Measurements from ENCODE around the gene BACH2. TPM values are rescaled to one million over a fixed set of nuclear protein-coding genes. Genes with fewer than 3 reads are reported as not detected.
"Not testable (repeated sequence)": the region's sequence is repeated elsewhere in the genome, so short reads cannot be mapped to it uniquely, and the experiment has no call there.

Gene BACH2
- total RNA-seq, 1 donor from 2014 or later: 88.8 TPM

- peaks cover 10% of the 10 kb centered on the region for H3K9me3 Mint-ChIP-seq
- H3K4me1 Mint-ChIP-seq (ENCODE audit: low read depth): peaks cover 49% of the 10 kb centered on the region
- intact Hi-C loops (cut with micrococcal nuclease); H3K27me3 Mint-ChIP-seq (ENCODE audit: low read depth); H3K27ac Mint-ChIP-seq; H3K4me3 Mint-ChIP-seq (ENCODE audit: low read depth); DNase-seq (ENCODE audit: low spot score): not testable (repeated sequence)
- peaks cover 83% of the 10 kb centered on the region for H3K36me3 Mint-ChIP-seq (ENCODE audit: low read depth)
These were observed 264.0 kb downstream of the BACH2 start for GRCh38 chr6:90032489-90033212.

DNA sequence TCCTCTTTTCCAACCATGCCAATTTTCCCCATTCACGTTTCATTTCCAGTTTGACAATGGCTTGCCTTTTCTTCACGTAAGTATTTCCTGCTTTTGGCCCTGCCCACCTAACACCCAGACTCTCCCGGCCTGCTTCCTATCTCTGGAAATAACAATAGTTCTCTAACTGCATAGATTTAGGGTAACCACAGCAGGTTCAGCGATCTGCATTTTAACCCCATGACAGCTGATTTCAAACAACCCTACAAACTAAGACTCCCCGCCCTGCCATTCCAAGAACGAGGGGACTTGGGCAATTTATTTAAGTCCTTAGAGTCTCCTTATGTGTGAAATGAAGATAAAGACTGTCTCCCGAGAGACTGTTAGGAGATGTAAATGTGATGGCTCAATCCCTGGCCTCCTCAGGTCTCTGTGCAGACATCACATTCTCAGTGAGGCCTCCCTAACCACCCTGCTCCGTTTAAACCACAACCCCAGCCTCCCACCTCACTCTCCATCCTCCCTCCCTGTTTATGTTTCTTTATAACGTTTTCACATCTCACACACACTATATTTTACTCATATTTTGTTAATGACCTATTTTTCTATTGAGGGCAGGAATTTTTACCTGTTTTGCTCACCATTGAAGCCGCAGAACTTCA, 267.5 kb downstream of the BACH2 start:
- peaks cover 60% of the 10 kb centered on the region for H3K4me1 Mint-ChIP-seq (ENCODE audit: low read depth)
- peaks cover 77% of the 10 kb centered on the region for H3K36me3 Mint-ChIP-seq (ENCODE audit: low read depth)
- intact Hi-C loops (cut with micrococcal nuclease): loop anchor here (5.0 kb wide), 4 partner anchors 77 to 448 kb away; no protein-coding TSS in a partner anchor
- peaks cover 10% of the 10 kb centered on the region for H3K9me3 Mint-ChIP-seq
- peak overlapping the region; percentile 76 for H3K27ac Mint-ChIP-seq
- no peaks in the 10 kb centered on the region for H3K27me3 Mint-ChIP-seq (ENCODE audit: low read depth)
- H3K4me3 Mint-ChIP-seq (ENCODE audit: low read depth): peak overlapping the region; percentile 11
- DNase-seq (ENCODE audit: low spot score): no peak

DNA sequence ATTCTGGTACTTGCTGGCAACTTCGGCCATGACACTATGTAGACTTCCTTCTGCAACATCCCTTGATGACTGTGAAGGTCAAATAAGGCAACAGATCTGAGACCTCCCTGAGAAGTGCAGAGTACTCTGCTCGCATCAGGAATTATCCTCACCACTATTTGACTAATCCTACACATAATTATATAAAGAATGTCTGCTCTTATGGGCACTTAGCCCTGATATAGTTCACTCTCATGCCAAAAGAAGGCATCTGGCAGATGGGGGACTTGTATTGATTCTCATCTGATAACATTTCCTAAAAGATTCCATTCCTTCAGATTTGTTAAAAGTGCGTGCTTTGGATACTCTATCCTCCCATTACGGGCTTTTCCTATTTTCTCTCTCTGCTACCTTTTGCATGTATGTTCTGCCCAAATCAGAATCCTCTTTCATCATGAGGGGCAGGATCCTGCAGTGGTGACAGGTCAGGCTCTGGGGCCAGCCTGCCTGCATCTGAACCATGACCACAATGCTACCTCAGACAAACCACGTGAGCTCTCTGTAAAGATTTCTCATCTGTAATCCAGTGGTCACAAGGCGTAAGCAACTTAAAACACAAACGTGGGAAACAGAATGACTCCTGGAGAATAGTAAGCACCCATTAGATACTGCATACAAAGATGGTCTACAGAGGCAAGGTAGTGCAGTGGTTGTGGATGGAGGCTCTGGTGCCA, 268.4 kb downstream of the BACH2 start:
- DNase-seq (ENCODE audit: low spot score): no peak
- H3K27ac Mint-ChIP-seq: peak overlapping the region; percentile 82
- peaks cover 65% of the 10 kb centered on the region for H3K4me1 Mint-ChIP-seq (ENCODE audit: low read depth)
- intact Hi-C loops (cut with micrococcal nuclease): loop anchor here (5.0 kb wide), 4 partner anchors 76 to 449 kb away; no protein-coding TSS in a partner anchor
- H3K36me3 Mint-ChIP-seq (ENCODE audit: low read depth): peaks cover 77% of the 10 kb centered on the region
- H3K9me3 Mint-ChIP-seq: peaks cover 6% of the 10 kb centered on the region
- H3K27me3 Mint-ChIP-seq (ENCODE audit: low read depth): no peaks in the 10 kb centered on the region
- no peak overlapping the region for H3K4me3 Mint-ChIP-seq (ENCODE audit: low read depth)

GRCh38 chr6:90026216-90026615, 270.4 kb downstream of the BACH2 start:
- H3K9me3 Mint-ChIP-seq: no peaks in the 10 kb centered on the region

DNA sequence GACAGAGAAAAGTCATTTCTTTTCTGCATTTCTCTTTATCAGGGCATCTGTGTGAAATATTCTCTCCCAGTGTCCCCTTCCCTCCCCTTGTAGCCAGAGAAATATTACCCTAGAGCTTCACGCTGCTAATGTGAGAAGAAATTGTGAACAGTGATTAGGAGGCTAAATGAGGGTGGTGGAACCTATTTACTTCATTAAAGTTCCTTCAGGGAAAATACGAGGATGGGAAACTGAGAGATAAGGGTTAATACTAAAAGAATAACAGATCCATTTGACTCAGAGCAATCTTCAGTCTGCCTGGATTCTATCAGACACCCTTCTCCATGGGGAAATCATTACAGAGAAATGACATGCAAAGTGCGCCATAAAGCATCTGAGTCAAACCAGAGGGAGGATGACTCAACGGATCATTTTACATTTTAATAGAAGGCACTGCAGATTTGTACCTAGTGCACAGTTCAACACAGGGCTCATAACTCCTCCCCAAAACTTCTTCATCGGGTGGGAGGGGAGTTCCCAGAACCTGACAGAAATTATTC, 271.1 kb downstream of the BACH2 start:
- Mint-ChIP-seq H3K4me1 (ENCODE audit: low read depth) (peaks cover 71% of the 10 kb centered on the region), H3K27me3 (ENCODE audit: low read depth) (no peaks in the 10 kb centered on the region), H3K9me3 (no peaks in the 10 kb centered on the region), H3K36me3 (ENCODE audit: low read depth) (peaks cover 76% of the 10 kb centered on the region), H3K27ac (peak overlapping the region; percentile 92), H3K4me3 (ENCODE audit: low read depth) (peak overlapping the region; percentile 72)
- DNase-seq (ENCODE audit: low spot score): no peak
- intact Hi-C loops (cut with micrococcal nuclease): loop anchor here (1.0 to 5.0 kb wide), 9 partner anchors 17 to 452 kb away; no protein-coding TSS in a partner anchor

More at GRCh38 chr6:90026216-90026615, 270.4 kb downstream of the BACH2 start:
- H3K4me1 Mint-ChIP-seq (ENCODE audit: low read depth): peaks cover 69% of the 10 kb centered on the region
- H3K27ac Mint-ChIP-seq: peak overlapping the region; percentile 92
- DNase-seq (ENCODE audit: low spot score): no peak
- H3K27me3 Mint-ChIP-seq (ENCODE audit: low read depth): no peaks in the 10 kb centered on the region
- H3K4me3 Mint-ChIP-seq (ENCODE audit: low read depth): peak overlapping the region; percentile 72
- H3K36me3 Mint-ChIP-seq (ENCODE audit: low read depth): peaks cover 71% of the 10 kb centered on the region
- intact Hi-C loops (cut with micrococcal nuclease): loop anchor here (2.0 to 5.0 kb wide), 5 partner anchors 19 to 451 kb away; no protein-coding TSS in a partner anchor

DNA sequence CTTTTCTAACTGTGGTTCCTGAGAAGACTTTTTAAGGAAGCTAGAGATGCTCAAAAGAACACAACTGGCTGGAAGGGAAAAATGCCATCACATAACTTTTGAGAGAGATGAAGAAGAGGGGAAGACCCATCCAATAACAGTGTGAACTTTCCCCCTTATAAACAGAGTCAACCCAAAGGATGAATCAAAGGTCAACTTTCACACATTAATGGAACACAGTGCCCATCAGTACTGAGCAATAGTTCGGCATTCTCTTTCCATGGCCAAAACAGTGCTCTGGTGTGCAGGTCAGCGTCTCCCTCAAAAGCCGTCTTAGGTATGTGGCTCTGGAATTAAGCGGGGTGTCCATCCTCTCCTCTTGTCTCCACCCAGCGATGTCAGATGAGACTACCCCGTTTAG, 272.0 kb downstream of the BACH2 start:
- no peak for DNase-seq (ENCODE audit: low spot score)
- H3K27me3 Mint-ChIP-seq (ENCODE audit: low read depth): no peaks in the 10 kb centered on the region
- peaks cover 76% of the 10 kb centered on the region for H3K36me3 Mint-ChIP-seq (ENCODE audit: low read depth)
- peaks cover 66% of the 10 kb centered on the region for H3K4me1 Mint-ChIP-seq (ENCODE audit: low read depth)
- H3K9me3 Mint-ChIP-seq: no peaks in the 10 kb centered on the region
- peak overlapping the region; percentile 14 for H3K27ac Mint-ChIP-seq
- no peak overlapping the region for H3K4me3 Mint-ChIP-seq (ENCODE audit: low read depth)
- intact Hi-C loops (cut with micrococcal nuclease): loop anchor here (1.0 to 5.0 kb wide), 8 partner anchors 16 to 453 kb away; no protein-coding TSS in a partner anchor

DNA sequence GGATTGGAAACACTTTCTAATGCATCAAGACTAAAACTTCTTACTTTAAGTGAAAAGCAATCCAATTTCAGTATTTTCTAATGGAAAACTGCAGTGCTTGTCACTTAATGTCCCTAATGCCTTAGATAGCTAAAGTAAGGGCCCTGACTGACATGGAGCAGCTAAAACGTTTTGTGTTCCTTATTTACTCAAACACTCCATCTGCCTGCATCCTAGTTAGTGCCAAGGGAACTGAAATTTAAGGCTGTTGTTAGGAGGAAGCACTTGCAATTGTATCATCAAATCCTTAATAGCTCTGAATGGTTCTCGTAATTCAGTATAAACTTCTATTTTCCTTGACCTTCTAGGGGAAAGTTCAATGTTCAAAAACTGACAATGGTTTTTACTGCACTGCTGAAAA, 274.9 kb downstream of the BACH2 start:
- Mint-ChIP-seq H3K36me3 (ENCODE audit: low read depth) (peaks cover 76% of the 10 kb centered on the region), H3K4me3 (ENCODE audit: low read depth) (no peak overlapping the region), H3K4me1 (ENCODE audit: low read depth) (peaks cover 41% of the 10 kb centered on the region), H3K27me3 (ENCODE audit: low read depth) (no peaks in the 10 kb centered on the region), H3K27ac (no peak overlapping the region), H3K9me3 (peaks cover 14% of the 10 kb centered on the region)
- DNase-seq (ENCODE audit: low spot score): no peak
- intact Hi-C loops (cut with micrococcal nuclease): no loop called here

DNA sequence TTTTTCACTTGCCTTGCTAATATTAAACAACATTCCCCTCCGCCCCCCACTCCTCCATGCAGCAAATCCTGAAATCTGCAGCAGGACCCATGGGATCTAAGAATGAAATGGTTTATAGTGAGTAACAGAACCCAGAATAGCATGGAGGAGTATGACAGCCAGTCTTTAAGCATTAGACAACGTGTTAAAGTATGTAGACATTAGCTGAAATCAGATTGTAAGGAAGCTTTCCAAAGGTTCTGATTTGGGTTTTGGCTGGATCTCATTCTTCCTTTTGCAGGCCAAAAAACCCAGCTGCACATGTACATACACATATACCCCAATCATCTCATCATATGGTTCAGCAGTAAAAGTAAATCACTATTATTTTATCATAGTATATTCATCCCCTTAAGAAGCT, 275.9 kb downstream of the BACH2 start:
- Mint-ChIP-seq H3K4me1 (ENCODE audit: low read depth) (peaks cover 36% of the 10 kb centered on the region), H3K27me3 (ENCODE audit: low read depth) (no peaks in the 10 kb centered on the region), H3K4me3 (ENCODE audit: low read depth) (no peak overlapping the region), H3K9me3 (peaks cover 22% of the 10 kb centered on the region), H3K36me3 (ENCODE audit: low read depth) (peaks cover 83% of the 10 kb centered on the region), H3K27ac (no peak overlapping the region)
- DNase-seq (ENCODE audit: low spot score): no peak
- intact Hi-C loops (cut with micrococcal nuclease): no loop called here

DNA sequence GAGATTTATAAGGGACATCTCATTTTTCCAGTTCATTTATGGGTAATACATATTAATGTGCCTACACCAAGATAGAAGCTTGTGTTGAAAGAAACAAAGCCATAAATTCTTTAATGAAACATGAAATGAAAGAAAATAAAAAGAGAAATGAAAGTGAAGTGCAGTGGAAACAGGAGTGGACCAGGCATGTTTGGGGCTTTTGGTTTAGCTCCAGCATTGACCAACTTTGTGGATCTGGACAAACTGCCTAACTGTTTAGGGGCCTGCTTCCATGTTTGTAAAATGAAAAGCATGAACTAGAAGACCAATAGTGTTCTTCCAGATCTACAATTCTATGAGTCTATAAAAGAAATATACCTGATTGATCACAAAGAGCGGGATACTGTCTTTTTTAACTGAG, 277.4 kb downstream of the BACH2 start:
- DNase-seq (ENCODE audit: low spot score): no peak
- H3K36me3 Mint-ChIP-seq (ENCODE audit: low read depth): peaks cover 77% of the 10 kb centered on the region
- no peak overlapping the region for H3K4me3 Mint-ChIP-seq (ENCODE audit: low read depth)
- H3K9me3 Mint-ChIP-seq: peaks cover 22% of the 10 kb centered on the region
- H3K27me3 Mint-ChIP-seq (ENCODE audit: low read depth): no peaks in the 10 kb centered on the region
- H3K4me1 Mint-ChIP-seq (ENCODE audit: low read depth): peaks cover 21% of the 10 kb centered on the region
- H3K27ac Mint-ChIP-seq: peak overlapping the region; percentile 38
- intact Hi-C loops (cut with micrococcal nuclease): no loop called here

GRCh38 chr6:90015883-90016282, 280.8 kb downstream of the BACH2 start:
- H3K27ac Mint-ChIP-seq: no peak overlapping the region
- no peak for DNase-seq (ENCODE audit: low spot score)
- no peaks in the 10 kb centered on the region for H3K27me3 Mint-ChIP-seq (ENCODE audit: low read depth)
- intact Hi-C loops (cut with micrococcal nuclease): no loop called here
- H3K36me3 Mint-ChIP-seq (ENCODE audit: low read depth): peaks cover 83% of the 10 kb centered on the region
- H3K9me3 Mint-ChIP-seq: peaks cover 22% of the 10 kb centered on the region
- H3K4me3 Mint-ChIP-seq (ENCODE audit: low read depth): no peak overlapping the region
- peaks cover 12% of the 10 kb centered on the region for H3K4me1 Mint-ChIP-seq (ENCODE audit: low read depth)

- Mint-ChIP-seq H3K4me3 (ENCODE audit: low read depth) (no peak overlapping the region), H3K27me3 (ENCODE audit: low read depth) (no peaks in the 10 kb centered on the region), H3K36me3 (ENCODE audit: low read depth) (peaks cover 58% of the 10 kb centered on the region)
These were observed 287.6 kb downstream of the BACH2 start for GRCh38 chr6:90008908-90009501.

More at GRCh38 chr6:90008908-90009501, 287.6 kb downstream of the BACH2 start:
- Mint-ChIP-seq H3K27ac (peak overlapping the region; percentile 62), H3K9me3 (no peaks in the 10 kb centered on the region), H3K4me1 (ENCODE audit: low read depth) (peaks cover 30% of the 10 kb centered on the region)
- intact Hi-C loops (cut with micrococcal nuclease): loop anchor here (1.0 to 2.0 kb wide), 4 partner anchors 16 to 70 kb away; no protein-coding TSS in a partner anchor
- DNase-seq (ENCODE audit: low spot score): no peak

Measured in activated T-helper 2 cell treated with anti-CD3 and anti-CD28 coated beads, Interferon-gamma antibody, Interleukin-2, Interleukin-4, amounts not matched to agents 10 μg/mL and 5 μg/mL and 100 μg/mL, durations not matched to agents 14 hours and 24 hours and 36 hours (primary cell).